Activated naive CD4-positive, alpha-beta T cell (primary cell): ENCODE measurements around the gene EFCAB9.
"Not testable (repeated sequence)": the region's sequence is repeated elsewhere in the genome, so short reads cannot be mapped to it uniquely, and the experiment has no call there.

ENCODE experiments used
- DNase-seq, 4 experiments: peaks; one replicate each; lab custom pipeline; 2025; lab: John Stamatoyannopoulos, UW

The EFCAB9 gene

GRCh38 chr5:172188893-172189692 is 4.9 kb upstream of the EFCAB9 start:
- DNase-seq, result no peak

DNA sequence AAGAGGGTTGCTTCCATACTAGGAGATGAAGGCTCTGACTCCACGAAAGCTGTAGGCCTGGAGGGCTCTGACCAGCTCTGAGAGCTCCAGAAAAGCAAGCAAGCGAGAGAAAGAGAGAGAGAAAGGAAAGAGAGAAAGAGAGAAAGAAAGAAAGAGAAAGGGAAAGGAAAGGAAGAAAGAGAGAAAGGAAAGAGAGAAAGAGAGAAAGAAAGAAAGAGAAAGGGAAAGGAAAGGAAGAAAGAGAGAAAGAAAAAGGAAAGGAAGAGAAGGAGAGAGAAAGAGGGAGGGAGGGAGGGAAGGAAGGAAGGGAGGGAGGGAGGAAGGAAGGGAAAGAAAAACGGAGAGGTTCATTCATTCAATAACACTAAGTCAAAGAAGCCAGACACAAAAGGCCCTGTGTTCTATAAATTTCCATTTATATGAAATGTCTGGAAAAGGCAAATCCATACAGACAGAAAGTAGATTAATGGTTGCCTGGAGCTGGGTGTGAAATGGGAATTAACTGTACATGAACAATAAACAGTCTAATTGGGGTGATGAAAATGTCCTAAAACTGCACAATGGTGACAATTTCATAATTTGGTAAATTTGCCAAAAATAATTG is 4.2 kb upstream of the EFCAB9 start:
- no peak for DNase-seq

DNA sequence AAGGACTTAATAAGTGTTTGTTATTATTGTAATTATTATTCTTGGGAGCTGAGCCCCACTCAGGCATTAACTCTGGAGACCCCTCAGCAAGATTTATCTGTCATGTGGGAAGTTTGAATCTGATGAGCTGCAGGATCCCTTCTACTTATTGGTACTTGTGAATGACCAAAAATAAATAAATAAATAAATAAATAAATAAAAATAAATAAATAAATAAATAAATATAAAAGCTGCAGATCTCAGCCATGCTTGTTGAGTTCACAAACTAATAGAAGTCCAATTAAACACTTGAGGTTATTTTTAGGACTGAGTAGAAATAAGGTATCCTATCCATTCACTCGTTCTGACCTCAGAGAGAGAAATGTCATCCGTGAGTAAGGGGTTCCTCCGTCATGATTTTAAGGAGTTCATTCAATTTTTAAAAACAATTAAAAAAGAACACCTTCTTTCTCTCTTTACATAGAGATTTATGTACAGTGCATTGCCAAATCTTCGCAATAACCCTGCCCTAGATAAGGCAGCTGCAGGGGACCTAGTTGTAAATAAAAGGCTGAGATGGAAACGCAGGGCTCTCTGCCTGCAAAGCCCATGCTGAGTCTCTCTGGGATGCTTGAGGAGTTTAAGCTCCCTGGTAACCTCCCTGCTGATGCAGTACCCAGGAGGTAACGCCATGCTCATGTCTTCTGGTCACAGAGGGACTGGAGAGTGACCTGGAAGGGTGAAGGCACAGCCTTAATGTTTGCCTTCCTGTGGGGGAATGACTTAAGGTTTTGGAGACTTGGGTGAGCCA is 1.2 kb downstream of the EFCAB9 start:
- DNase-seq, result no peak

GRCh38 chr5:172197775-172198174 is 3.8 kb downstream of the EFCAB9 start:
- not testable (repeated sequence) for DNase-seq

DNA sequence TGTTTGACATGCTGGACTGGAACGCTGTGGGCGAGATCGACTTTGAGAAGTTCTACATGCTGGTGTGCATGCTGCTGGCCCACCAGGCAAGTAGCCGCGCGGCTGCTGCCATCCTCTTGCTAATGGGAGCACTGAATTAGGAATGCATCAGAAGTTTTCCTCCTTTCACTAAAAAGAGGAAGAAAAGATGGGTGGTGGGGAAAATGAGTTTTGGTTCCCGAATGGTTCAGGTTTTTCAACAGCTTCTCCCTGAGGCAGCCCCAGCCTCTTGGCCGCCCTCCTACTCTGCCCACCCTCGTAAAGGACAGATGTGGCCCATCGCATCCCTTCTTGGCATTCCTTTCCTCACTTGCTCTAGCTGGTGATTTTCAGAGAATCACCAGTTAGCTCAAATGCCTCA is 5.5 kb downstream of the EFCAB9 start:
- DNase-seq, result no peak

GRCh38 chr5:172200476-172200875 is 6.5 kb downstream of the EFCAB9 start:
- DNase-seq, result no peak

DNA sequence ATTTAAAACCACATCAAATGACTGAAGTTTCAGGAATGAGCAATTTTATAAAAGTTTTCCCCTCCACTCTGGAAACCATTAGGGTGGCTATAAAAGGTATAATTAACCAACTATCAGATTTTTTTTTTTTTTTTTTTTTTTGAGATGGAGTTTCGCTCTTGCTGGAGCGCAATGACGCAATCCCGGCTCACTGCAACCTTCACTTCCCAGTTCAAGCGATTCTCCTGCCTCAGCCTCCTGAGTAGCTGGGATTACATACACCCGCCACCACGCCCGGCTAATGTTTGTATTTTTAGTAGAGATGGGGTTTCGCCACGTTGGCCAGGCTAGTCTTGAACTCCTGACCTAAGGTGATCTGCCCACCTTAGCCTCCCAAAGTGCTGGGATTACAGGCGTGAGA is 12.0 kb downstream of the EFCAB9 start:
- DNase-seq, result not testable (repeated sequence)

- DNase-seq, result no peak
Measured at GRCh38 chr5:172207511-172207910, 13.5 kb downstream of the EFCAB9 start.

DNA sequence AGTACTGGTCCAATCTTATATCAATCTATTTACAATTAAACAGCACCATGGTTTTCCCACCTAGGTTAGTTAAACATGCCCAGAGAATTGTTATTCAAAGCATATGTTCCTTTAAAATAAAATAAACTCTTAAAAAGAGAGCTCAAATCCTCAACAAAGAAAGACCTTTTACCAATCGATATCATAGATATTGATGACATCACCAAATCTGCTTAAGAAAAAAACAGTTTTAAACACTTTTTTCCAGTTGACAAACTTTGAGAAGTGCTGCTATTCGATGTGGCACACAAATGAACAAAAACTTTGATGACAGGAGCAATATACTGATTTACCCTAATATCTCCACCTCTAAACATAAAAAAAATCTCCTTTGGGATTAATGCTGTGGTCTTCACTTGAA is 15.7 kb downstream of the EFCAB9 start:
- DNase-seq, result no peak

DNA sequence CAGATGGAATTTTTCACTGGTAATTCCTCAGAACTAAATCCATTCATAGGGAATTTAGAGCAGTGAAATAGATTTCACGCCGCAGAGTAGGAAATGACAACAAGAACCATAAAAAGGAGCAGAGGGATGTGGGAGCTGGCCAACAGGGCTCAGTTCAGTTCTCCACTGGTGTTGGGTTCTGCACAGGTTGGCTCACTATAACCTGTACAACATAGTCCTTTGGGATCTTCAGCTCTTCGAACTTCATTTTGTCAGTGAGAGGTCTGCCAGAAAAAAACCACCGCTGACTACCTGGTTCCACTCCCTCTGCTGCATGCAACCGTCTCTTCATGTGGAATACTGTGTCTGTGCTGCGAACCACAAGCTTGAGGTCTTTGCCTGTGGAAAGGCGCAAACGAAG is 17.7 kb downstream of the EFCAB9 start:
- DNase-seq, result no peak

GRCh38 chr5:172213126-172213525 is 19.2 kb downstream of the EFCAB9 start:
- no peak for DNase-seq

GRCh38 chr5:172216345-172216744 is 22.4 kb downstream of the EFCAB9 start:
- DNase-seq, result no peak

- DNase-seq, result no peak
Measured at GRCh38 chr5:172219296-172219695, 25.3 kb downstream of the EFCAB9 start.

GRCh38 chr5:172223901-172224873 is 30.2 kb downstream of the EFCAB9 start:
- peak in 1 of 4 experiments; percentile 1 for DNase-seq

DNA sequence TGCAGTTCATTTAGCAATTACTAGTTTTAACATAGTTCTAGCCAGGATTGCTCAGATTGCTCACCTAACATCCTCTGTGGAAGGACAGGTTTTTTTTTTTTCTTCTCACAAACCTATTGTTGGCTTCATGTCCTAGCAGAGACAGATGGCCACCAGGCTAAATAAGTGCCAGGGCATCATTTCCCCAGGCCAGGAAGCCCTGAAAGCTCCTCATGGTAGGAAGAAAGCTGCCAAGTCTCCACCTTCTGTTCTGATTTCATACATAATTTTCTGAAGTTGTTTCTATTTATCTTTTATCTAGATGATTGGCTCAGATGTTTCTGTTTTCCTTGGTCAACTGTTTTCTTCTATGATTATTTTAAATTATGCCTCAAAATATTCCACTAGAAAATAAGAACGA is 31.0 kb downstream of the EFCAB9 start:
- no peak for DNase-seq

DNA sequence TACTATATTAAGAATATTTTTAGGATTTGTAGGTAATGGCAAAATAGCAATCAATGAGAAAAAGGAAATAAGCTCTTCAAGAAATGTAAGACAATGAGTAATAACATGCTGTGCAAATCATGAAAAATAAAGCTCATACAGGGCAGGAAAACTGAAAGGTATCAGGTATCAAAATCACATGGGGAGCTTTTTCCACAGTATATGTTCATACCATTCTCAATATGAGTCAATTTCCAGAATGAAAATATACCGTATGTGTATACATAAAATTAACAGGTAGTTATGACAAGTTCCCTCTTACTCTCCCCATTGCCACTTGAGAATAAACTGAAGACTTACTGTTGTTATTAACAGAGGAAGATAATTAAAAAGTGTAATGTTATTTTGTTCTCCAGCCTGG is 35.9 kb downstream of the EFCAB9 start:
- DNase-seq, result no peak

DNA sequence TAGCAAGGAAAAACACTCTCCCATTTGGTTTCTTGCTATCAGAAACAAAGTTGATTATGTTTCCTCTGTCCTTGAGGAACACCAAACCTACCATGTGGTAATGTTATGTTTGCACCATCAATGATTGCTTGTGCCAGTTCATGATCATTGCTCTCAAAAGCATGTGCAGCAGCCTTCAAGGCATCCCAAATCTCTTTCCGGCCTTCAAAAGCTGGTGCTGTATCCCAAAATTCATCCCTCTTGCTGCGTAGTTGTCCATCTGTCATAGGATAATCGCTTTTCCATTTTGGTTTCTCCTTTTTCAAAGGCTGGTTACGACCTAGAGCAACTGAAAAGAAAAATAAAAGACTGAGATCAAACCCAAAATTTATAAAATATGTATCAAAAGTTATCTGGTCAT is 40.1 kb downstream of the EFCAB9 start:
- no peak for DNase-seq

DNA sequence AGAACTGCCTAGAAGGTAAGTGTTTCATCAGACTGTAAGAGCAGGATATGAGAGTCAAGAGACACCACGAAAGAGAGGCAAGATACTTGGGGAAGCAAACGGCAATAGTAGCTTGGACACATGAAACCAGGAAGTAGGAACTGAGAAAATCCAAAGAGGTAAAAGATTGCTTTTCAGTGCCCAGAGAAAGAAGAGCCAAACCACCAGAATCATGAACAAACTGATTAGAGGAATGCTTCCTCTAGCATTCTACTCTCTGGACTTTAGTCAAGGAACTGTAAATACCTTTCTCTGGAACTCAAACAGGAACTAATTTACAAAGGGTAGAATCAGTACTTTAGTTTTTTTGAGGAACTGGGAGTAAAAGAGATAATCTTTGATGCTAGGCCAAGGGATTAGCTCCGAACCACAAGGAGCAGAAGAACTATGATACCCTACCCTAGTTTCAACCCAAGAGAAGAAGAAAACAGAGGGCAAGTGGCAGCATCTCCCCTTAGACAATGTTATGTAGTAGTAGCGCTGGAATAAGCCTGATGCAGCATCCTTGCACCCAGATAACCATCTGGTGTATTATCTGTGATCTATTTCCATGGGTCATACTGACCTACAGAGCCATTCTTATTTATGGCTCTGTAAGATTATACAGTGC is 41.3 kb downstream of the EFCAB9 start:
- DNase-seq, result no peak

- DNase-seq, result no peak
Measured at GRCh38 chr5:172235827-172236736, 42.1 kb downstream of the EFCAB9 start.

- DNase-seq, result no peak
Measured at GRCh38 chr5:172238334-172238733, 44.4 kb downstream of the EFCAB9 start.
